ENCODE measurements around the gene RFWD3.
A peak's percentile ranks its signal among the peaks of the same experiment; 100 is the strongest.

RFWD3 gene

GRCh38 chr16:74622005-74622404 is 44.7 kb downstream of the RFWD3 start:
- DNase-seq, result no peak

GRCh38 chr16:74617206-74617788 is 49.4 kb downstream of the RFWD3 start:
- DNase-seq, result peak in 1 of 4 experiments; percentile 8

GRCh38 chr16:74611721-74612120 is 55.0 kb downstream of the RFWD3 start:
- DNase-seq, result no peak

GRCh38 chr16:74608944-74609343 is 57.7 kb downstream of the RFWD3 start:
- DNase-seq, result no peak

- no peak for DNase-seq
Observed at GRCh38 chr16:74608381-74608780, 58.3 kb downstream of the RFWD3 start.

GRCh38 chr16:74607962-74608356 is 58.7 kb downstream of the RFWD3 start:
- DNase-seq, result no peak

GRCh38 chr16:74607310-74607961 is 59.2 kb downstream of the RFWD3 start:
- no peak for DNase-seq

- DNase-seq, result peak; percentile 94 to 98 (median 96)
Observed at GRCh38 chr16:74606521-74607309, 60.0 kb downstream of the RFWD3 start, which contains the start of gene GLG1. Gene GLG1 (minus strand): TSS chr16:74607114. CDS start chr16:74607094, 20 bp downstream.

GRCh38 chr16:74605746-74606520 is 60.7 kb downstream of the RFWD3 start:
- peak; percentile 14 to 32 (median 20) for DNase-seq

- no peak for DNase-seq
Observed at GRCh38 chr16:74605332-74605731, 61.3 kb downstream of the RFWD3 start.

- DNase-seq, result no peak
Observed at GRCh38 chr16:74603848-74604247, 62.8 kb downstream of the RFWD3 start.

GRCh38 chr16:74601126-74601871 is 65.4 kb downstream of the RFWD3 start:
- DNase-seq, result no peak

GRCh38 chr16:74596586-74596985 is 70.1 kb downstream of the RFWD3 start:
- DNase-seq, result no peak

GRCh38 chr16:74592847-74593246 is 73.8 kb downstream of the RFWD3 start:
- no peak for DNase-seq

GRCh38 chr16:74591876-74592650 is 74.6 kb downstream of the RFWD3 start:
- DNase-seq, result no peak

- DNase-seq, result no peak
Observed at GRCh38 chr16:74586948-74587347, 79.7 kb downstream of the RFWD3 start.

- peak; percentile 29 to 65 (median 53) for DNase-seq
Observed at GRCh38 chr16:74585846-74586443, 80.7 kb downstream of the RFWD3 start.

GRCh38 chr16:74583926-74584666 is 82.6 kb downstream of the RFWD3 start:
- no peak for DNase-seq

- DNase-seq, result no peak
Observed at GRCh38 chr16:74582970-74583369, 83.7 kb downstream of the RFWD3 start.

GRCh38 chr16:74580833-74581232 is 85.8 kb downstream of the RFWD3 start:
- no peak for DNase-seq
